Activated CD4-positive, CD25-positive, alpha-beta regulatory T cell (primary cell): ENCODE results near the gene UTP4.

ENCODE experiments used
- DNase-seq, 4 experiments: peaks; one replicate each; lab custom pipeline; 2025; lab: John Stamatoyannopoulos, UW

The UTP4 gene

DNA sequence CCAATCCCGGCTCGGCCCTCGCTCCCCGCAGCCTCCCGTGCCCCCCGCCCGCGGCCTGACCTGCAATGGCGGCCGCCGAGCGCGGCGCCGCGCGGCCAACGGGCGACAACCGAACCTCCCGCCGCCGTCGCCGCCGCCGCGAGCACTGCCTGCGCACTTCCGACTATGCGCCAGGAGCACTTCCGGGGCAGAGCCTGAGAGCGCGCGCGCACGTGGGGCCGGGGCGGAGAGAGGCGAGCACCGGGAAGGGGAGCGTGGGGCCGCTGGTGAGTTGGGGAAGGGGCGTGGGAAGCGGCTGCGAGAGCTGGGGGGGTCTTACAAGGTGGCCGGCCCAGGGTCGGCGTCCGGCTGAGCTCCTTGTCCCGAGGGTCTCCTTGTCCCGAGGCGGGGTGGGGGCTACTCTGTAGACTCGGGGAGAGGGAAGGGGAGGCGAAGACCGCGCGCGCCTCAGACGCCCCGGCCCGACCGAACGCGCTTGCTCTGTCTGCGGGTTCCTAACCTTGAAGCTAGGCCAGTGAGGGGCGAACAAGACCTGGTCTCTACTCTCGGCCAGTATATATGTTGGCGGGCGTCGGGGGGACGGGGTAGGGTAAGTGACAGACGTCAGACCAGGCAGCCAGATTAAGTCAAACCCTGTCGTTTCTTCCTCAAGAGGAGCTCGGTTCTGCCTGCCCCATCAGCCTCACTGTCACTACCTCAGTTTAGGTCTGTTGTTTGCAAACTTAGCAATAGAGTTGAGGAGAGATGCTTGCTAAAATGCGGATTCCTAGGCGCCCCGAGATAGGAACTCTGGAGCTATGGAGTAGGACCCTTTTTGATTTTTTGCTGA, at the start of gene UTP4, which contains the start of gene CHTF8:
Gene UTP4, plus strand, starts transcription at position 226 of the 829 bp plus-strand sequence. CDS start 811 bp downstream, outside the sequence.
Gene CHTF8, minus strand, starts transcription at position 165 of the 829 bp plus-strand sequence. CDS start 11,130 bp downstream, outside the sequence.
- DNase-seq = peak; percentile 70 to 82 (median 74)

GRCh38 chr16:69083306-69083941, 49.0 kb upstream of the UTP4 start:
- no peak for DNase-seq

- no peak for DNase-seq
Measured at GRCh38 chr16:69084289-69084688, 48.2 kb upstream of the UTP4 start.

DNA sequence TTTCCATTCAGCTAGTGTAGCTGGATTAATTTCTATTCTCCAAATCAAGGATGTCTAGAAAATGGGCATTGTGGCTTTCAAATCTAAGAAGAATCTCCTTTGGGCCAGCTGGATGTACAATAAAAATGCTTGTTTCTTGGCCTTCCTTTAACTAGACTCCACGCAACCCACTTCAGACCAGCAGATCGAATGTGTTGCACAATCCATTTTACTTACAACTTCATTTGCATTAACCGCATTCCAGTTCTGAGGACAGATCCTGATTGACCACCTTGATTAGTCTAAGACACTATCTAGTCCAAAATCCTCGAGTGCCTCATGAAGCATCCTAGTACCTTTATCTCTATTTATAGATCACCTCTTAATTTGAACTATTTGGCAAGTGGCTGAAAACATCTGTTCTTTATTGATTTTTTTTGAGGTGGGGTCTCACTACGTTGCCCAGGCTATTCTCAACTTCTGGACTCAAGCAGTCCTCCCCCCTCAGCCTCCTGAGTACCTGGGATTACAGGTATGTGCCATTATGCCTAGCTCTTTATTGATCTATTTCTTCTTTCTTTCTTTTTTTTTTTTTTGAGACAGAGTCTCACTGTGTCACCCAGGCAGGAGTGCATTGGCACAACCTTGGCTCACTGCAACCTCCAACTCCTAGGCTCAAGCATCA, 47.3 kb upstream of the UTP4 start:
- DNase-seq = no peak

GRCh38 chr16:69087161-69087581, 45.3 kb upstream of the UTP4 start:
- no peak for DNase-seq

GRCh38 chr16:69088684-69089083, 43.8 kb upstream of the UTP4 start:
- no peak for DNase-seq

DNA sequence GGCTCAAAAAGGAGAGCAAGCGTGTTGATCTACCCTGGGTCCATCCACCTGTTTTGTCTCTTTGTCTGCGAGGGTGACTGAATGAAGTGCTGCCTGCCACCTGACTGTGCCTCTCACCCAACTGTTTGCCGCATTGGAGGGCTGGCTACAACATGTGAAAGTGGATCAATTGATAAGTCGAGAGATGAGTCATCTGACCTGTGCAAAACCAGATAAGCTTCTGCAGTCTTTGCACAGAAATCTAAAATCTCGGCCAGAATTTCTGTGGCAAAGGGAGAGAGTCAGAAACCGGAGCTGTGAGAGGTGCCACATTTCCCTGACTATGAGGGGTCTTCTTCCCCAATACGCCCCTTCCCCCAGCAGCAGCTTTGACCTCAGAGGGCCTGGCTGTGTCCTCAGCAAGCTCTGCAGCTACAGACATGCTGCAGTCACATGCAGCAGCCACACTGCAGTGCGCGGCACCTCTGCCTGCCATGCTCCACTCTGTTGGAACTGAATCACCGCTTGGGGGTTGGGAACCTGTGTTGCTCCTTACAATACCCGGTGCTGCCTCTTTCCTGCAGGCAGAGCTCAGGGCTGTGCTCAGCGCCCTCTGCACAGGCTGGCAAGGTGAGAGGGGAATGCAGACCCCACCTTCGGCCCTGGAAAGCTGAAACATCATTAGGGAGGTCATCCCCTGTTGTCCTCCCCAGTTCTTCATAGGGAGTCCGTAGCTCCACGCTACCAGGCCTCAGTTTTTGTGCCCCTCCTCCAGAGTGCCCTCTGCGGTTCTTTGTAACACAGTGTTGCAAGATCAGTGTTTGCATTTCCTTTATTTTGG, 43.1 kb upstream of the UTP4 start:
- no peak for DNase-seq

- DNase-seq = no peak
Measured at GRCh38 chr16:69093974-69094373, 38.5 kb upstream of the UTP4 start.

DNA sequence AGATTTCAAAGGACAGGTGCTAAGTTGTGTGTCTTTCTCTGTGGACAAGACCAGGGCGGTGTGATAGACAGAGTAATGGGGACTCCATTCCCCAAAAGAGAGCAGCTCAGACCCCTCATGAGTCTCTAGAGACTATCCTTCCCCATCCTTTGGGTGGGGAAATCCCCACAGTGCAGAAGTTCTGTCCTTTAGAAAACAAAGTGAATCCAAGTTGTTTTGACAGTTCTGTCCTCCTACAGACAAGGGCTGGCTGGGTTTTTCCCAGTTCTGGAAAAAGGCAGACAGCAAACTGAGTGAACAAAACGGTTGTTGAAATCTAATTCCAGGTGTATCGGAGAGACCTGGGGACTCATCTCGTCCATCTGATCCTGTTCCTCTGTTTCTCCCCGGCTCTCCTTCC, 37.9 kb upstream of the UTP4 start:
- no peak for DNase-seq

- no peak for DNase-seq
Measured at GRCh38 chr16:69095193-69095592, 37.3 kb upstream of the UTP4 start.

DNA sequence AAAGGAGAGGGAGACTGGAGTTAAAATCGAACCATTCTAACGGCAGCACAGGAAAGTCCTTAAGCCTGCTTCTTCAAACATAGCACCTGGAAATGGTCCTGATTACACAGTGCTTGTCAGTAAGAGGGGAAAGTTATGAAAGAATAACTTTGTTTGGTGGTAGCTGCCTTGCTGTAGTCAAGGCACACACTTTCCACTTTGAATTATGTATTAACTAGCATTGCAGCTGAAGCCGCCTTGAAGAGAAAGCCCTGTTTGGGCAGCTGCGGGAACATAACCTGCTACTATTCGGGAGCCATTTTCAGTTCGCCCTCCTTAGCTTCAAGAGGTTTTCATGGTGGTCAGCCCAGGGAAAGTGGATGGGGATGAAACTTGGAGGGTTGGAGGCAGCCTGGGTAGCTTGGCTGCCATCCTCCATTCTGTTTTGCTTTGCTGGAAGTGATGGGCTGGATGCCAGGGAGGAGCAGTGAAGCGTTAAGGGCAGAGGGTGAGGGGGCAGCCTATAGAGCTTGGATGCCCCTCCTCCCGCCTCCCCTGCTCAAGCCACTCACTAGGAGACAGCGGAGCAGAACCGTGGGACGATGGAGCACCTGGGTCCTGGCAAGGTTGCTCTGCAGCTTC, 32.3 kb upstream of the UTP4 start:
- no peak for DNase-seq

GRCh38 chr16:69105501-69106361, 26.7 kb upstream of the UTP4 start, which contains the start of gene HAS3:
Gene HAS3, plus strand, starts transcription at chr16:69105653. Its CDS starts 3,743 bp downstream, at chr16:69109396.
- DNase-seq = no peak

GRCh38 chr16:69106491-69107315, 25.7 kb upstream of the UTP4 start:
- DNase-seq = no peak

DNA sequence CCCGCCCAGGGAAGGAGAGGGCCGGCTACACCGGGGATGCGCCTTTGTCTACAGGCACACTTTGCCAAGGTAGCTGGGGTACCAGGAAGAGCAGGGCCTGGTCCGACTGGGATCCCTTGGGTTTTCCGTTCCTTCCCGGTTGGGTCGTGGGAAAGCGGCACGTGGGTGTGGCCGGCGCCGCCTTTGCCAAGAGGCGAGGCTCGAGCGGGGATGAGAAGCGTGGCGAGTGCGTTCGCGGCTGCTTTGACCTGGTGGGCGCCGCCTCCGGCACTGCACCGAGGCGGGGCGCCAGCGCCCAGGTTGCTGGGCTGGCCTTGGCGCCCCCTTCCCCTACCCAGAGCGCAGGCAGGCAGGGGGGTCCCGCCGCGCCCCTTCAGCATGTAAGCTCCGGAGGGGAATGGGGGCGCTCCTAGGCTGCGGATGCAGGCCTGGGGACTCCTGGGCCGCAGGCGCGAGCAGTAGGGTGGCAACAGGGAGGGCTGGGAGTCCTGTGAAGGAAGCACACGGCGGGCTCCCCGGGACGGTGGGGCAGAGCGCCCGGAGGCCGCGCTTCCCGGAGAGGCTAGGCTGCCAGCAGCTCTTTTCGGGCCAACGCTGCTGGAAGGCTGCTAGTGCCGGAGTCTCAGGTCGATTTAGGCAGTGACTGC, 25.0 kb upstream of the UTP4 start:
- no peak for DNase-seq

GRCh38 chr16:69108064-69108904, 24.2 kb upstream of the UTP4 start:
- no peak for DNase-seq

DNA sequence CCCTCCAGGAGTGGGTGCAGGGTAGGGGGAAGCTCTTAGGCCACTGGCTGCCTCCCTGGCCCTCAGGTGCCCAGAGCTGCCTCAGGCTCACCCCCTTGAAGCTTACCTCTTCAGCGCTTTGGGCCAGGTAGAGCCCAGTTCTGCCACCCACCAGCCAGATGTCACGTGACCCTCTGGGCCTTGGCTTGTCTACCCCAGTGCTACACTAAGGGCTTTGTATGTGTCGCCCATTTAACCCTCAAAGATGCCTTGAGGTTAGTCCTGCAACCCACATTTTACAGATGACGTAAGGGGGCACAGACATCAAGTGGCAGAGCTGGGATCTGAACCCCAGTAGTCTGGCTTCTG, 23.6 kb upstream of the UTP4 start:
- no peak for DNase-seq

DNA sequence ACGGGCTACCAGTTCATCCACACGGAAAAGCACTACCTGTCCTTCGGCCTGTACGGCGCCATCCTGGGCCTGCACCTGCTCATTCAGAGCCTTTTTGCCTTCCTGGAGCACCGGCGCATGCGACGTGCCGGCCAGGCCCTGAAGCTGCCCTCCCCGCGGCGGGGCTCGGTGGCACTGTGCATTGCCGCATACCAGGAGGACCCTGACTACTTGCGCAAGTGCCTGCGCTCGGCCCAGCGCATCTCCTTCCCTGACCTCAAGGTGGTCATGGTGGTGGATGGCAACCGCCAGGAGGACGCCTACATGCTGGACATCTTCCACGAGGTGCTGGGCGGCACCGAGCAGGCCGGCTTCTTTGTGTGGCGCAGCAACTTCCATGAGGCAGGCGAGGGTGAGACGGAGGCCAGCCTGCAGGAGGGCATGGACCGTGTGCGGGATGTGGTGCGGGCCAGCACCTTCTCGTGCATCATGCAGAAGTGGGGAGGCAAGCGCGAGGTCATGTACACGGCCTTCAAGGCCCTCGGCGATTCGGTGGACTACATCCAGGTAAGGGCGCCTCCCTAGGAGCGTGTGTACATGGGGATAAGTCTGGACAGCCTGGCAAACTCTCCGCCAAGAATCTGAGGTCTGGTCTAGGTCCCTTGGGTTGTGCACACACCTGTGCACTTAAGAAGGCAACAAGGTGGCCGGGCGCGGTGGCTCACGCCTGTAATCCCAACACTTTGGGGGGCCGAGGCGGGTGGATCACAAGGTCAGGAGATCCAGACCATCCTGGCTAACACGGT, 22.8 kb upstream of the UTP4 start:
- no peak for DNase-seq
